ENCODE data around the gene AMBN.

The AMBN gene

DNA sequence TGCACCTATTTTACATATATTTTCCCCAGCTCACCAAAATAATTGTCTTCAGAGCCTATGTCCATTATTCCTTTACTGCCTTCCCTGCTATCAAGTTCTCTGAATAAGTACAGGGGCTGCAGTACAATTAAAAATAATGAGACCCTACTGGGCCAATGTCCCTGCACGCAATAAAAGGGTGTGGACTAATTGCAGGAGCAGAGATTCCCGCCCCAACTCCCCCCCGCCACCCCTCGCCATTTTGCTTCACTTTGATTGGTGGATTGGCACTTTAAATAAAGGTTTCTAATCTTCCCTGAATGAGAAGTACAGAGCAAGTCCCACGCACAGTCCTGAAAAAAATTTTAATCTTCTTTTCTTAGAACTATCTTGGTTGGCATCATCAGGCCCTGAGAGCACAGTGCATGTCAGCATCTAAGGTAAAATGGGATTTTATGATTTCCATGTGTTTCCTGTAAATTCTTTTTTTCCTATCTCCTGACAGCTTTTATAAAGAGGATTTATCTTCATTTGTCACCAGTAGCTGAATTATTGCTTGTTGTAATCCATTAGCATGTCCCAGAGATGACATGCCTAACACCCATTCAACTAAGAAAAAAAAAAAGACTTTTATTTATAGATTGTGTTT, at the start of gene AMBN:
TSS of gene AMBN (plus strand) at position 302 of the 628 bp plus-strand sequence. CDS start at position 405, 103 bp downstream.
- no peak for DNase-seq (ENCODE audit: low read depth, low spot score)

DNA sequence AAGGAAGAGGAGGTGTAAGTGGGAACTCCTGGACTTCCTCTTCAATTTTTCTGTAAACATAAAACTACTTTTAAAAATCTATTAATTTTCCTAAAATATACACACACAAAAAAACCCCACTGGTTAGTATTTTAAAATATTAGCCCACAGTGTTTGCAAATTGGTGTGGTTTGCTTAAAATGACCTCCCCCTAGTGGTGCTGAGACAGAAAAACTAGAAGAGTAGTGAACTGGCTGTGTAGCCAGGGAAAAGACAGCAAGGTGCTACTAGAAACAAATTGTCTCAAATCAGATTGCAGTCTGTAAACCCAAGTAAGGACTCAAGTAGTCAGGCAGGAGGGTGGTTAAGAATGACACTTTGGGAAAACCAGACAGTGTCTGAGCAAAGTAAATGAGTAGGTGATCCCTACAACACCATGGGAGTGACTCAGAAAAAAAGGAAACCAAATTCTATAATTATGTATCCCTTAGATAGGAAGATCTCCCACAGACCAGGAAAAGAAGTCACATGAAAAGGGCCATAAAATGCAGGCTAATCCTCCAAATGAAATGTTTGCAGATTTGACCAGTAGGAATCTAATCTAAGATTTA, 47.7 kb upstream of the AMBN start:
- DNase-seq (ENCODE audit: low read depth, low spot score), result peak; percentile 10

DNA sequence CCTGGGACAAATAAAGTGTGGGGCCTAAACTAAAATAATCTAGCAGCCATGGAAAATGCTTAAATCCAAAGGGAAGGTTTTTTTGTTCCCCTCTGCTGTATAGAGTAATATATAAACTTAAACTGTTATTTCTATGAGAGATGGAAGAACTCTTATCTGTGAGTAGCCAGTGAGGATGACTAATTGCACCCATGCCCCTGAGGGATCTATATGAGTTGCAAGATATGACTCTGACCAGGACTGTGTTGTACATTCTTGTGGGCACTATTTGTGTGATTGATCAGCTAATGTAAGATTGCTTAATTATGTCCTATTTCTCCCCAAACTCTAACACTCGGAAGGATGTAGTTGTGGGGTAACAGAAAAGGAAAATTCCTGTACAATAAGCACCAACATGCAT, 35.2 kb upstream of the AMBN start:
- no peak for DNase-seq (ENCODE audit: low read depth, low spot score)

DNA sequence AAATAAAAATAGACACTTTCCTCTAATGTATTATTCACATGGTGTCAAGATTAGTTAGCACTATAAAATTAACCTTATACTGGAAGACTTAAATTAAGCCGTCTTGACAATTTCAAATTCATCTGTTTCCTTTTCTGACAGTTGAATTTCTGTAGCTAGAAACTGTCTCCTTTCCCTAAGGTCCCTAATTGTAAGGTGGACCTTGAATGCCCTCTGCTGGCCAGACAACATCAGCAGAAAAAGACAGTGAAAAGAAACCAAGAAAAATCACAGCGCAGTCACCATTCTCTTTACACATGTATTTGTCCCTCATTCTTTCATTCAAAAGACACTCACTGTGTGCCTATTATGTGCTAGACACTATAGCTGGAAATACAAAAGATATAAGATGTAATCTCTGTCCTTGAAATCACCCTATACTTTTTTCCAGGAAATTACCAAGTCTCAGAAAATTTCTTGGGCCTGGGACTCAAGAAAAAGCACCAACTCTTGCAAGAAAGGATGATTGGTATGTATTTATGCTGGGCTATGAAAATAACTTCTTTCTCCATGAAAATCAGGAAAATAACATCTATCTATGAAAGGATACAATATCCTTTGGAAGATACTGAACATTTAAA, 32.7 kb upstream of the AMBN start:
- DNase-seq (ENCODE audit: low read depth, low spot score), result peak; percentile 65

DNA sequence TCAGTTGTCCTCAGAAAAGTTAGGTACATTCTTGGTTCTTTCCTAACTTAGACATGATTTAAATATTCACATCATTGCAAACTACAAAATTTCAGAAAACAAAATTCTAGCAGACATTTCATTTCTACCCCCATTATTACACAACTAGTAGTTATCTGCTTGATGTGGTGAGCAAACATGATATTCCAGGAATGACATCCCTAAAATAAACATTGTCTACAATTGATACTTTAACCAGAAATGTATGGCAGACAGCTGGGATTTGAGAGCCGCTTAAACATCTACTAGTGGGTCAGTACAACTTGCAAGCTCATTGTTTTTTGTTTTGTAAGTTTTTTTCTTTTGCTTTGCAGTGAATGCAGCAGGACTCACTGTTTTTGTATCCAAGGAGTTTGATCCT, 32.1 kb upstream of the AMBN start:
- no peak for DNase-seq (ENCODE audit: low read depth, low spot score)

DNA sequence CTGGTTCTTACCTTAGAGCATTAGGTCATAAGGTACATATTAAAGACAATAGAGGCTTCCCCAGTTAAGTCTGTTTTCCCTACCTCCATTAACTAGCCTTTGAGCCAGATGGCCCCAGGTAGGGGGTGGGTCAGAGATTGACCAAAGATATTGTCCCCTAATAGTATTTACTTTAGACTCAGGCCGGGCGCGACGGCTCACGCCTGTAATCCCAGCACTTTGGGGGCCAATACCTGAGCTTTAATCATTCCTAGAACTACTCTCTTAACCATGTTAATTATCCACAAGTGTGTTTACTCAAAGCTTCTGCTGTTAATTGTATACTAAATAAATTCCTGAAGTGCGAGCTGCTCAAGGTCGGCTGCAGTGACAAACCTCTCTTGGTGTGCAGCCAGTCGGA, 28.0 kb upstream of the AMBN start:
- DNase-seq (ENCODE audit: low read depth, low spot score), result no peak

DNA sequence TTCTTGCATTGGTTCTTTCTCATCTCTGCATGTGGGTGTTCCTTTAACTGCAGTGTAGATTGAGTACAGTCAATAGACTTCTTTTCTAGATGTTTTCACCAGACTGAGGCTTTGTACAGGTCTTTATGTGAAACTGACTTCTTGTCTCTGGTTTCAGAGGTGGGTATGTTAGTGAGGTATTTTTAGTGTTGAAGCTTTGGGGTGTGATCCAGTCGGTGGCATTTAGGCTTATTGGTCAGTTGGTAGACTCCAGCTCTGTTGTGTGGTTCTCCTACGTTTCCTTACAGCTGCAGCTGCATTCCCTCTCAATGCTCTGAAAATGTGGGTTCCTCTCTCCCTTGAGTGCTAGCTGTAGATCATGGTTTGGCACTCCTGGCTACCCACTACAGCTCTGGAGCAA, 21.3 kb upstream of the AMBN start:
- no peak for DNase-seq (ENCODE audit: low read depth, low spot score)

GRCh38 chr4:70571772-70572171, 20.3 kb upstream of the AMBN start:
- no peak for DNase-seq (ENCODE audit: low read depth, low spot score)

- no peak for DNase-seq (ENCODE audit: low read depth, low spot score)
These were observed 16.1 kb upstream of the AMBN start for GRCh38 chr4:70575964-70576363.

DNA sequence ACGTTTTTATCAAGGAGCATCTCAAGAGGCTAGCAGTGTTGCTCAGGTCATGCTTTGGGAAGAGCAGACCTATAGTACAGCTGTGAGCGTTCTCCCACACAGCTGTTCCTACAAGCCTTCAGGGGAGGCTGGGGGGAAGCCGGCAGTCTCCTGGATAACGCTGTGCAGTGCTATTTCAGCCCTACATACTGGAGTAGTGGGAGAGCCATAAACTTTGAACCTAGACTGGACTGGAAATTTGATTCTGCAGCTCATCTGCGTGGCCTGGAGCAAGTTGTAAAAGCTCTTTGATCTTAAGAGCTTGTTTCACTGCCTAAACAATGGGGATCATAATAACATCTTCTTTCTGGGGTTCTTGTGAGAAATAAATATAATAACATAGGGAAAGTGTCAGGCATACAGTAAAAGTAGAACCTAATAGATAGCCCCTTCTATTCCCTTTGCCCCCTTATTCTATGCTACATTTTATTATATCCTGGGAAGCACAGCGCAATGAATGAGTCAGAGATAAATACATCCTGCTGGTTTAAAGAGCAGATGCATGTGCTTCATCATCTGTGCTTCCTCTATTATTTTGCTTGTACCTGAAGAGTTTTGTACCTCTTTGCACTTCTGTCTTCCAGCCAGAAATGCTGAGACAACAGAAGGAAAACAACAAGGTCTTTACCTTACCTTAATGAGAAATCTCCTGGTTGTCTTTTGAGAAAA, 14.7 kb upstream of the AMBN start:
- DNase-seq (ENCODE audit: low read depth, low spot score), result no peak

DNA sequence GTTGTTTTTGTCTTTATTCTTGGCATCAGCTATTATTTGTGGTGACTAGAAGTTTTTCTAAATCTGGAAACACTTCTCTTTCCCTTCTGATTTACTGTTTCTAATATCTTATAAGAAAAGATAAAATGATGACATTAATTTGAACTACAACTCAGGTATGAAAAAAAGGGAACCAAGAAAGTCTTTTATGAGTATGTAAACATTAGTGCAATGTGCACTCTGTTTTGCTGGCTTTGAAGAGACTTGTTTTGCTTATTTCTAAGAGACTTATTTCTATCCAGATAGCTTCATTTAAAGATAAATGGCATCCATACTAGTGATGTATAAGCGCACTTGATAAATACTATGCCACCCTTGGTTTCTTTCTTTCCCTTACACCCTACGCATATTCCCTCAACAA, 10.1 kb upstream of the AMBN start:
- no peak for DNase-seq (ENCODE audit: low read depth, low spot score)

DNA sequence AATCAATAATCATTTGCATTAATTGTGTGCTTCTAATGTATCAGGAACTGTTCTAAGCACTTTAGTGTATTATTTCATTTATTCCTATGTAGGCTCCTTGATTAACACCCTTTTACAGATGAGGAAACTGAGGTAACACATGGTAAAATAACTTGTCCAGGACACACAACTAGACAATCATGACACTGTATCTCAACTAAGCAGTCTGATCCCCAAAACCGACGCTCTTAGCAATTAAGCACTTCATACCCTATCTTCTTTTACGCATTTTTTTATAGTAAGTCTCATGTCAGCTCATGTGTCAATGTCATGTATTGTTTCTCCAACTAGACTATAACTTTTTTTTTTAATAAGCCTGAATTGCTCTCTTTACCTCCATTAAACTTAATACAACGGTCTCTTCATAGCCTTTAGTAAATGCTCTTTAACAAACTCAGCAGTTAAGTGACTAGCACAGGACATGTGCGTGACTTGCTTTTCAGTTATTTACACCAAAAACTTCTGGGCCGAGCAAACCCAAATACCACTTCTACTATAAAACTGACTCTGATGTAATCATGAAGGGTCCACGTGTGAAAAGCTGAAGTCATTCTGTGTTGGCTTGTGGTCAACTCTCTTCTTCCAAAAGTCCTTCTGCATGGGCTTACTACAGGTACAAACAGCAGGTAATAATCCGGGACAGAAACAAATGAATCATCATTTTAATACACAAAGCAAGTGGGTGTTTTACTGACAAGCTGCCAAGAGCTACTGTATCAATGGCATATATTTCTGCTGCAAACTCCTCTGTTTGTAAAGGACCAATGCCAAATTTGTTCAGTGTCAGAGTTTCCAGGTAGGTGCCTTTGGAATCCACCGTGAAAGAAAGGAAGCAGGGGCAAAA, 7.9 kb upstream of the AMBN start:
- DNase-seq (ENCODE audit: low read depth, low spot score), result peak; percentile 9

GRCh38 chr4:70586841-70587240, 5.2 kb upstream of the AMBN start:
- DNase-seq (ENCODE audit: low read depth, low spot score), result no peak

DNA sequence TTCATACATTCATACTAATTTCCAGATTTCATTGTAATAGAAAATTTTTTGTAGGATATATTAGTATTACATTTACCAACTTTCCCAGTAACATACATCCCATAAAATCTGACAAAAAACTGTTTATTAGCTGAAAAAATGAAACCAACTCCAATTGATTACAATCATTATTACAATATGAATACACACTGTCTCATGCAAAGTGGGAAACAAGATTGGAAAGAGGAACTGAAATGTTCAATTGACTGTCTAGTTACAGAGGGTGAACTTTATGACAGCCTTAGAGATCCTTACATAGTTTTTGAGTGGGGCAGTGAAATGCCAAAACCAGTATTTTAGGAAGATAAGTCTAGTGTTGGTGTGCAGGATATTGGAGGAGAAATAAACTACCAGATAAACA, 2.3 kb upstream of the AMBN start:
- no peak for DNase-seq (ENCODE audit: low read depth, low spot score)

DNA sequence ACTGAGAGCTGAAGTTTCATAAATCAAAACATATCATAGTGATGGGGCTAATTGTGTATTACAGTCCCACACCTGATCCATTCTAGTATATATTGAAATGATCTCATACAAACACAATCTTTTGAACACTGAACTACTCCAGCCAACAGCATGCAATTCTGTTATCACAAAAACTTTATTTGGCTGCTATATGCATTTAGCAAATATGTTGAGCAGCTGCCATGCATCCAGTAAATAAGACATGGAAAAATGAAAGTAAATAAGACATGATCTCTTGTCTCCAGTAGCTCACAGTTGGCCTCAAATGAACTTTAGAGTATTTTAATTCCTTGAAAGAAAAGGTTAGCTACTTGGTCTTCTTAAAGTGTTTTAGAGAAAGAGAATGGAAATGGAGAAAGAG, 2.1 kb downstream of the AMBN start:
- DNase-seq (ENCODE audit: low read depth, low spot score), result no peak

GRCh38 chr4:70600305-70600704, 8.2 kb downstream of the AMBN start:
- no peak for DNase-seq (ENCODE audit: low read depth, low spot score)

GRCh38 chr4:70600977-70601376, 8.9 kb downstream of the AMBN start:
- no peak for DNase-seq (ENCODE audit: low read depth, low spot score)

- DNase-seq (ENCODE audit: low read depth, low spot score), result peak; percentile 64
These were observed 9.5 kb downstream of the AMBN start for GRCh38 chr4:70601422-70602039.

DNA sequence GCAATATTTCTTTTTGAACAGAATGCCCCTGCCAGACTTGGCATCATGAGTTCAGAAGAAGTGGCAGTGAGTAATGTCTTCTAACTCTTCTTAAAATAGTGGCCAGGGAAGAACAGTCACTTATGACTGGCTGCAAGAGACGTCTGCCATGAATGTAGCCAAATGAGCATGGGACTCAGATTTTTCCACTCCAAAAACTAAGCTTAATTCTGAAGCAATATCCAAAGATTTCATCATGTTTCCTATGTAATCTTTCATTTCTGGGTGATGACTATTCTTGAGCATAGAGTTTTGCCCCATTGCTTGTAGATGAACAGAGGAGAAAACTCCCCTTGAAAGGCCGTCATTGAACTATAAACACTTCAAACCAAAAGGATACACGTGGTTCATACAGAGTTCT, 11.8 kb downstream of the AMBN start:
- DNase-seq (ENCODE audit: low read depth, low spot score), result no peak

DNA sequence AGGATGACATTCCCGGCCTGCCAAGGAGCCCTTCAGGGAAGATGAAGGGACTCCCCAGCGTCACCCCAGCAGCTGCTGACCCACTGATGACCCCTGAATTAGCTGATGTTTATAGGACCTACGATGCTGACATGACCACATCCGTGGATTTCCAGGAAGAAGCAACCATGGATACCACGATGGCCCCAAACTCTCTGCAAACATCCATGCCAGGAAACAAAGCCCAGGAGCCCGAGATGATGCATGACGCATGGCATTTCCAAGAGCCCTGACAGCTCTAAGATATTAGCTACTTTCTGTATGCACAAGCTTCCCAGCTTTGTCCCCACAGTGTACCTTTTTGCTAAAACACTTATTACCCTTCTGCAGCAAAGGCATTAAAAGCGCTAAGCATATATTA, 14.4 kb downstream of the AMBN start:
- DNase-seq (ENCODE audit: low read depth, low spot score), result no peak

- DNase-seq (ENCODE audit: low read depth, low spot score), result no peak
These were observed 15.3 kb downstream of the AMBN start for GRCh38 chr4:70607334-70607853.

Measured in astrocyte of the hippocampus (primary cell).